HG02938 (cell line): ENCODE data around the gene DCLK2.

ENCODE experiments used
- ATAC-seq: cut with Tn5 transposase; IDR thresholded peaks from one replicate; pipeline ENCODE4 v1.9.1; 2021; ENCODE audit warnings: mild to moderate bottlenecking, moderate library complexity; ENCODE audit not compliant: unreplicated experiment

Gene DCLK2

GRCh38 chr4:150068300-150068960 is 9.8 kb upstream of the DCLK2 start:
- ATAC-seq: no peak

- no peak for ATAC-seq
These were observed 8.9 kb upstream of the DCLK2 start for GRCh38 chr4:150069353-150069752.

GRCh38 chr4:150070464-150071170 is 7.6 kb upstream of the DCLK2 start:
- ATAC-seq: no peak

GRCh38 chr4:150072471-150072870 is 5.8 kb upstream of the DCLK2 start:
- ATAC-seq: no peak

DNA sequence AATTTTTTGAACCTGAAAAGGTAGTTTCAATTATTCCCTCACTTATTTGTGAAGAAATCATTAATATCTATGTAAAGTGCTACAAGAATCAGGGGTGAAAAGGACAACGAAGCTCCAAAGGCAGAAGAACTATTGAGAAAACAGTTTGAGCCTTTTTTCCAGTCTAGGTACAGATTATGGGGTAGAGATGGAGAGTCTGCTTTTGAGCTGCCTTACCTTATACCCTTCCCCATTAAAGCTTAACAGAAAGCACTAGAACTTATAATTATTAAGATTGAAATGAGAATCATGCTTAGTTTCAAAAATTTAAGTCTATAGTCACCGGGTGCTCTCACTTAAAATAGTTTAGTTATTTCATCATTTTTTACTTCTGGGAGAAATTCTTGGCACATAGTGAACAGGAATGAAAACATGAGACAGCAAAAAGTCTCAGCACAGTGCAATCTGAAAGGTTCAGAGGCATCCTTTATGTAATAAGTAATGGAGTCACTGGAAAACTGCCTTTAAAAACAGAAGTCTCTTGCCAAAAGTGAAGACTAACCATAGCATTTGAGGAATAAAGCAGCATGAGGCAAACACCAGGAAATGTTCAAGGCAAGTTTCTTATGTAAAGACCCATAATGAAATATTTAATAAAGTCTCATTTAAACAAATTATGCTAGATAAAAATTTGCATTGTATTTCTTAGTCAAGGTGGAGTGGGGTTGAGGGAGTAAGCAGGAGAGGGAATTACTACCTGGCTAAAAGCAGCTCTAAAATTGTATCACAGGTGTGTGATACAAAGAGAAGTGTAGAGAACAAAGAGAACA is 5.1 kb upstream of the DCLK2 start:
- ATAC-seq: no peak

GRCh38 chr4:150074064-150074463 is 4.2 kb upstream of the DCLK2 start:
- no peak for ATAC-seq

DNA sequence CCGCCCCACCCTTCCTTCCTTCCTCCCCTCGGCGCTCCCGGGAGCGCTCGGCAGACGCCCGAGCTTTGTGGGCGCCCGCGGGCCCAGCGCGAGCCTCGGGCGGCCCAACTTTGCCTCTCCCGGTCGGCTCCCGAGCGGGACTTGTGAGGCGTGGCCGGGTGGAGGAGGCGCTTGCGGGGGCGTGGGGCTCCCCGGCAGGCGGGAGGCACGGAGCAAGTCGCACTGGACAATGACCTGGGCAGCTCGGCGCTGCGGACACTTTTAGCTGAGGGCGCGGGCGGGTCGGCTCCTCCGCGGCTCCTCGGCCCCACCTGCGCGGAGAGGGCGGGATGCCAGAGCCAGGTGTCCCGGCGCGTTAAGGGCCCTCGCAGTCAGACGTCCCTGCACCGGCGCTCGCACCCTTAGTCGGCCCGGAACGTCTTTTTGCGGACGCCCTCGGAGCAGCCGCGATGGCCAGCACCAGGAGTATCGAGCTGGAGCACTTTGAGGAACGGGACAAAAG is 385 bp downstream of the DCLK2 start:
- no peak for ATAC-seq

DNA sequence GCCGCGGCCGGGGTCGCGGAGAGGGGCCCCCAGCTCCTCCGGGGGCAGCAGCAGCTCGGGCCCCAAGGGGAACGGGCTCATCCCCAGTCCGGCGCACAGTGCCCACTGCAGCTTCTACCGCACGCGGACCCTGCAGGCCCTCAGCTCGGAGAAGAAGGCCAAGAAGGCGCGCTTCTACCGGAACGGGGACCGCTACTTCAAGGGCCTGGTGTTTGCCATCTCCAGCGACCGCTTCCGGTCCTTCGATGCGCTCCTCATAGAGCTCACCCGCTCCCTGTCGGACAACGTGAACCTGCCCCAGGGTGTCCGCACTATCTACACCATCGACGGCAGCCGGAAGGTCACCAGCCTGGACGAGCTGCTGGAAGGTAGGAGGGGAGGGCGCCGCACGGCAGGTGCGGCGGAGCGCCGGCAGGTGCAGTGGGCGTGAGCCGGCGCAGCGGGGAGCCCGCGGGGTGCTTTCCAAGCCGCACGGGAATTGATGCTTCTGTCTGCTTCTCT is 886 bp downstream of the DCLK2 start:
- ATAC-seq: peak; percentile 42

- no peak for ATAC-seq
These were observed 2.1 kb downstream of the DCLK2 start for GRCh38 chr4:150080337-150080736.

DNA sequence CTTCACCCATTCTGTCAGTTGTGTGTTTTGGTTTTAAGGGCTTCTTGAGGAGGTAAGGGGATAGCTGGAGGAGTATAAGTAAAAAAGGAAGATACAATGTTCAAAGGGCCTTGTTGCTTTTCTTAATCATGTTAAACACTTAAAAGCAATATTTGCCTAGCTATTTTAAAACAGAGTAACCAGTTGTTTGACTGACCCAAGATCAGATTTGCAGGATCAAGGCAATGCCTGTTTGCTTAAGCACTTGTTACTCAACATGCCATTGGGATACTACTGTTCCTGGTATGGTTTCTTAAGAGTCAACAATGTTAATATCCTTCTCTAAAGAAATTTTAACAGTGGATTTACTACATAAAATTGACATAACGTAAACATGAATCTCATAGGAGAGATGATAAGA is 2.6 kb downstream of the DCLK2 start:
- no peak for ATAC-seq

DNA sequence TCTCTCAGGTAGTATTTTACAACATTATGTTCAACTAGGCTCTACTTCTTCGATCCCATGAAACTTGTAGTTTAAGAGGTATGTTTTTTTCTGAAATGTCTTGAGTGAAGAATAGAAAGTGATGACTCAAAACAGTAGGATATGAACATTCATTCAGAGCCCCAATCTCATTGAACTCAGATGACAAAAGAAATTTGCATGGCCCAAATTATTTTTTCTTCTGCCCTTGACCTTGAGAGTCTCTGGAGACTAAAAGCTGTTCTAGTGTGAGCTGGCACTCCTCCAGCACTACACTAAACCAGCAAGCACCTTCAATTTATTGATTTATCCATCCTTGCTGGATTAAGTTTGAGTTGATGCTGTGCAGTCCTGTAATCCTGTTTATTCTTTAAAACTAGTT is 4.0 kb downstream of the DCLK2 start:
- peak; percentile 89 for ATAC-seq

GRCh38 chr4:150087006-150087405 is 8.8 kb downstream of the DCLK2 start:
- ATAC-seq: no peak

- ATAC-seq: no peak
These were observed 11.5 kb downstream of the DCLK2 start for GRCh38 chr4:150089732-150090131.

DNA sequence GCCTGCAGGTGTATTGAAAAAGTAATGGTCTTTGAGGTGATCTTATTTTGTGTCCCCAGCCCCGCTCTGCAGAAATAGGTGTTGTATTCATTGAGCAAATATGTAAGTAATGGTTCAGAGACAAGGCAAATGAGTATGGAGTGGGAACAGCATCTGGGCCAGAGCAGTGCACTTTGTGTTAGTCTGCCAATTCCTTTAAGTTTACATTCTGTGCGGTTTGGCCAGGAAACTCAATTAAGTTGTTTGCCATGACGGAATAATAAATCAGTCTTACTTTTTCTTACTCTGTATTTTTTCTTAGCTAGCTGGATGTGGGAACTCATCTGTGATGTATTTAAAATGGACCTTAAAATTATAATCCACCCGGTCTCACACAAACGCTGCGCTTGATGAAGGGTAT is 12.6 kb downstream of the DCLK2 start:
- ATAC-seq: no peak

GRCh38 chr4:150094676-150095075 is 16.4 kb downstream of the DCLK2 start:
- ATAC-seq: no peak

DNA sequence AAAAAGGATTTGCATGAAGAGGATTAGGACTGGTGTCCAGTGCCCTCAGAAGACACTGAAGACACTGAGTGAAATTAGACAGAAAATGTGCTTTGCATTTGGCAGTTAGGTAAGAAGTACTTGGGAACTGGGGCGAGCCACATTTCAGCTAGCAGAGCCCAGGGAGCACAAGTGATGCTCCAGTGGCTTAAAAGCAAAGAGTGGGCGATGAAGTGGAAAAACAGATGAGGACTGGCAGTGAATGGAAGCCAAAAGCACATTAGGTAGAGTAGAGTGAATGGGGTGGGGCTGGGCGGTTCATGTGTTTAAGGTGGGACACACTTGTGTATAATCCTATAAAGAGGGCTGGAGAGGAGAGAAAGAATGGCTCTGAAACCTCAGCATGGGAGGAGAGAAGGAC is 18.4 kb downstream of the DCLK2 start:
- no peak for ATAC-seq

DNA sequence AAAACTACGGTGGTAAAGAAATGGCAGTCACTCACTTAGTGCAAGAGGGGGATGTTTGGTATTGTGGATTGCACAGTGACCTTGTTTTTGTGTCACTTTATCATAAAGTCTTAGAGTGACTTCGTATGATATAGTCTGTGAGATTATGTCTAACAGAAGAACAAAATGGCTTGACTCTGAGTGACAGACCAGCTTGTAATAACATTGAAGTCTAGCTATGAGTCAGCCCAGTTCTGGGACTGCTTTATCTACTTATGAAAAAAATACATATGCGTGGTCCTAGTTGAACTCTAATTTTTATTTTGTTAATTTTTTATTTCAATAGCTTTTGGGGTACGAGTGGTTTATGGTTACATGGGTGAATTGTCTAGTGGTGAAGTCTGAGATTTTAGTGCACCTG is 20.0 kb downstream of the DCLK2 start:
- ATAC-seq: no peak

DNA sequence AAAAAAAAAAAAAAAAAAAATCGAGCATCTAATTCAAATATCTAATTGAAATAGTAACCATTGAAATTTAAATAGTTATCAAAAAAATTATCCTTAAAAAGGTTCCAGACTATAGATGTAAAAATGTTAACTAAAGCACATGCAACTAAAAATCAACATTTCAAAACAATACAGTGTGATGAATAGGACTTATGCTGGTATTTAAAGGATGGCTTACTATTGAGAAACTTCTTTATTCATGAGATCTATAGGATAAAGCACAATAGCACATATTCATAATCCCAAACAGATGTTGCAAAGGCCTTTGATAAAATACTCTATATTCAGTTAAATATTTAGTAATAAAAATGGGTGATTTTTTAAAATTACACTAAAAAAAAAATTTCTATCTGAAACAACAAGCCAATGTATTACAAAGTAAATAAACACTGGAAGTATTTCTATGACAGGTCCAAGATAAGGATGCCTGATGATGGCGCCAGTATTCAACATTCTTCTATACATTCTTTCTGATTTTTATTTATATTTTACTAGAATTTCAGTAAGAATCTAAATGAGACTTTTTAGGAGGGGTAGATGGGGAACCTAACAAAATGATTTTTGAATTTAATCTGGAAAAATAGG is 26.3 kb downstream of the DCLK2 start:
- ATAC-seq: no peak

DNA sequence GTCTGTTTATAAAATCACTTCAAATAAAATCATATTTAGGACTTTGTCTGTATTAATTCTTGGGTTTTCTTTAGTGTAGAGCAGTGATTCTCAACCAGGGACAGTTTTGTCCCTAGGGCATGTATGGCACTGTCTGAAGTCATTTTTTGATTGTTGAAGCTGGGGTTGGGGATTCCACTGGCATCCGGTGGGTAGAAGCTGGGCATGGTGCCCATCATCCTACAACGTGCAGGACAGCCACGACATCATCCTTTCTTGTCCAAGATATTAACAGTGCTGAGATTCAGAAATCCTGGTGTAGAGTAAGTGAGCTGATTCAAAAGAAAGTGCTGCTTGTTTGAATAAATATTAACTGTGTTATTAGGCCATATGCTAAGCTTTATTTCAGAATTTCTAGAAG is 28.6 kb downstream of the DCLK2 start:
- ATAC-seq: no peak

DNA sequence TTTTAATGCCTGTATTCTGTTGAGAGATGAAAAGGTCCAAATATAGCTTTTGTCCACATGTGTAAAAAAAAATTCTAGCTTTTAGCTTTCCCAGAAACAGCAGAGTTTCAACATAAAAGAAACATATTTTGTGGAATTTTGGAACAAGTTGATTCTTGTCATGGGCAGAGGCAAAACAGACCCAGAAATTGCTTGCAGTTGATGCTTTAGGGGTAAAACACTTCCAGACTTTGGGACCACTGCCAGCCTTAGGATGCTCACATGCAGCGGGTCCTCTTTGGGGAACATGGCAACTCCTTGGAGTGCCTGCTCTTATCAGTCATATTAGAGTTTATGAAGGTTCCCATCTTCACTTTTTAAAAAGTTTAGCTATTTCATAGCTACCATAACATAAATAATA is 30.4 kb downstream of the DCLK2 start:
- ATAC-seq: no peak

DNA sequence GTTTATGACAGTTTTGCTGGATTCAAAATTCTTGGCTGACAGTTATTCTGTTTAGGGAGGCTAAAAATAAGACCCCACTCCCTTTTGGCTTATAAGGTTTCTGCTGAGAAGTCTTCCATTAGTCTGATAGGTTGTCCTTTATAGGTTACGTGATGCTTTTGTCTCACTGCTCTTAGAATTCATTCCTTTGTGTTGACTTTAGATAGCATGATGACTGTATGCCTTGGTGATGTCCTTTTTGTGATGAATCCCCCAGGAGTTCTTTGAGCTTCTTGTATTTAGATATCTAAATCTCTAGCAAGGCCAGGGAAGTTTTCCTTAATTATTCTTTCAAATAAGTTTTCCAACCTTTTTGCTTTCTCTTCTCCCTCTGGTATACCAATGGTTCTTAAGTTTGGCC is 36.4 kb downstream of the DCLK2 start:
- no peak for ATAC-seq
